Parathyroid adenoma (tissue), 2 donors: ENCODE results near the gene C16orf54.
"Not testable (repeated sequence)": the region's sequence is repeated elsewhere in the genome, so short reads cannot be mapped to it uniquely, and the experiment has no call there.

Experiments
- H2AFZ ChIP-seq: fragments of 300-600 bp; sonication (generic); one replicate; pipeline ENCODE4 v1.7.0; 2017; ENCODE audit warnings: antibody characterized with exemption, mild to moderate bottlenecking
- H3K27ac ChIP-seq: fragments of 300-600 bp; sonication (generic); one replicate; pipeline ENCODE4 v1.7.0; 2017
- H3K27me3 ChIP-seq: fragments of 300-600 bp; sonication (generic); one replicate; pipeline ENCODE4 v1.7.0; 2017; ENCODE audit warnings: low read length; ENCODE audit not compliant: control insufficient read depth, insufficient read depth
- H3K36me3 ChIP-seq: fragments of 300-600 bp; sonication (generic); one replicate; pipeline ENCODE4 v1.7.0; 2017; ENCODE audit warnings: low read length; ENCODE audit not compliant: control insufficient read depth, insufficient read depth
- H3K4me1 ChIP-seq: fragments of 300-600 bp; sonication (generic); one replicate; pipeline ENCODE4 v1.7.0; 2017; ENCODE audit warnings: control low read depth
- H3K4me2 ChIP-seq: fragments of 300-600 bp; sonication (generic); one replicate; pipeline ENCODE4 v1.7.0; 2017; ENCODE audit warnings: low read length
- H3K4me3 ChIP-seq: fragments of 300-600 bp; sonication (generic); one replicate; pipeline ENCODE4 v1.7.0; 2017; ENCODE audit warnings: low read depth, low read length
- H3K79me2 ChIP-seq: fragments of 300-600 bp; sonication (generic); one replicate; pipeline ENCODE4 v1.7.0; 2017; ENCODE audit warnings: control low read depth
- H3K9ac ChIP-seq: fragments of 300-600 bp; sonication (generic); one replicate; pipeline ENCODE4 v1.7.0; 2017; ENCODE audit warnings: mild to moderate bottlenecking
- H3K9me3 ChIP-seq: fragments of 300-600 bp; sonication (generic); one replicate; pipeline ENCODE4 v1.7.0; 2017; ENCODE audit warnings: low read length; ENCODE audit not compliant: control insufficient read depth
- CTCF ChIP-seq: fragments of 300-600 bp; sonication (generic); IDR thresholded peaks from one replicate; pipeline ENCODE4 v1.7.0; 2017; ENCODE audit warnings: antibody characterized with exemption, mild to moderate bottlenecking
- donor health status: primary hyperparathyroidism.

The C16orf54 gene

GRCh38 chr16:29784157-29784556 lies 38.4 kb upstream of the C16orf54 start:
- H3K4me1 ChIP-seq = peaks cover 29% of the 10 kb centered on the region
- no peaks in the 10 kb centered on the region for H3K79me2 ChIP-seq
- no peak overlapping the region for H3K4me2 ChIP-seq
- no peaks in the 10 kb centered on the region for H3K36me3 ChIP-seq
- H3K9ac ChIP-seq = no peak overlapping the region
- no peak for TF ChIP-seq CTCF
- no peaks in the 10 kb centered on the region for H3K9me3 ChIP-seq
- H3K4me3 ChIP-seq = no peak overlapping the region
- H2AFZ ChIP-seq = peak overlapping the region; percentile 63
- H3K27me3 ChIP-seq = no peaks in the 10 kb centered on the region
- peak overlapping the region; percentile 96 for H3K27ac ChIP-seq

- peak overlapping the region; percentile 4 for H3K4me3 ChIP-seq
- not testable (repeated sequence) for H3K4me2 ChIP-seq, H3K36me3 ChIP-seq, H3K9ac ChIP-seq, H3K9me3 ChIP-seq, H3K27me3 ChIP-seq, H3K79me2 ChIP-seq
- peak overlapping the region; percentile 96 for H3K27ac ChIP-seq
- H3K4me1 ChIP-seq = peaks cover 26% of the 10 kb centered on the region
- peak overlapping the region; percentile 63 for H2AFZ ChIP-seq
Measured at GRCh38 chr16:29783094-29783953, 37.5 kb upstream of the C16orf54 start.

GRCh38 chr16:29779474-29779873 lies 33.7 kb upstream of the C16orf54 start:
- no peak overlapping the region for H3K9ac ChIP-seq
- H3K27me3 ChIP-seq = no peaks in the 10 kb centered on the region
- H2AFZ ChIP-seq = no peak overlapping the region
- H3K4me3 ChIP-seq = no peak overlapping the region
- H3K79me2 ChIP-seq = no peaks in the 10 kb centered on the region
- no peaks in the 10 kb centered on the region for H3K36me3 ChIP-seq
- peaks cover 10% of the 10 kb centered on the region for H3K4me1 ChIP-seq
- no peak for TF ChIP-seq CTCF
- H3K27ac ChIP-seq = no peak overlapping the region
- no peaks in the 10 kb centered on the region for H3K9me3 ChIP-seq
- H3K4me2 ChIP-seq = no peak overlapping the region

- Histone ChIP-seq H3K9ac (no peak within 1 kb of the TSS), H3K4me1 (no peaks in the 10 kb centered on the region), H3K4me2 (no peak within 1 kb of the TSS), H3K27me3 (no peaks in the 10 kb centered on the region), H3K27ac (no peak within 1 kb of the TSS), H3K4me3 (no peak within 1 kb of the TSS), H2AFZ (no peak within 1 kb of the TSS), H3K36me3 (no peaks in the 10 kb centered on the region), H3K79me2 (no peaks in the 10 kb centered on the region), H3K9me3 (no peaks in the 10 kb centered on the region)
- no peak for TF ChIP-seq CTCF
Measured at GRCh38 chr16:29777576-29778350, 32.0 kb upstream of the C16orf54 start, which contains the start of gene ZG16. ZG16 (plus strand) TSS chr16:29778256; CDS start chr16:29779267, 1,011 bp downstream.

GRCh38 chr16:29775742-29776408 lies 30.1 kb upstream of the C16orf54 start:
- H3K9ac ChIP-seq = no peak overlapping the region

More at GRCh38 chr16:29775742-29776408, 30.1 kb upstream of the C16orf54 start:
- Histone ChIP-seq H3K4me3 (no peak overlapping the region), H3K27ac (no peak overlapping the region), H3K4me2 (no peak overlapping the region), H3K4me1 (no peaks in the 10 kb centered on the region), H3K27me3 (no peaks in the 10 kb centered on the region), H3K36me3 (no peaks in the 10 kb centered on the region), H3K9me3 (no peaks in the 10 kb centered on the region), H3K79me2 (no peaks in the 10 kb centered on the region), H2AFZ (no peak overlapping the region)
- TF ChIP-seq CTCF = no peak
